BJ (cell line): Measurements from ENCODE around the gene CTCF. TPM values are rescaled to one million over a fixed set of nuclear protein-coding genes. Genes with fewer than 3 reads are reported as not detected.

ENCODE experiments used
- CTCF ChIA-PET: fragments of 350-600 bp; formaldehyde crosslinking; extraction: SDS; loops from one replicate; lab custom pipeline; 2021; ENCODE audit warnings: antibody characterized with exemption, inconsistent platforms; lab: Yijun Ruan, JAX
- POLR2A ChIA-PET: fragments of 300-600 bp; sonication (Branson Sonifier 250); formaldehyde crosslinking; extraction: SDS; loops from one replicate; lab custom pipeline; 2021; ENCODE audit warnings: antibody characterized with exemption; lab: Charles Lee
- DNase-seq: peaks from one replicate; pipeline ENCODE4 v3.0.0-alpha.2; 2011; ENCODE audit warnings: low read depth
- H3K27me3 ChIP-seq: 2 replicates; pipeline ENCODE4 v1.6.0; 2011; ENCODE audit warnings: low read length; ENCODE audit not compliant: control insufficient read depth, insufficient read depth
- H3K36me3 ChIP-seq: 2 replicates; pipeline ENCODE4 v1.5.1; 2011; ENCODE audit warnings: low read length; ENCODE audit not compliant: control insufficient read depth, insufficient read depth
- H3K4me3 ChIP-seq: 2 replicates; pipeline ENCODE4 v1.5.1; 2011; ENCODE audit warnings: low read depth, mild to moderate bottlenecking, control low read depth, low read length
- CTCF ChIP-seq: IDR thresholded peaks from 2 replicates; pipeline ENCODE4 v1.5.1; 2011; ENCODE audit warnings: low read depth, mild to moderate bottlenecking, control low read depth, inconsistent platforms, low read length, moderate library complexity; ENCODE audit not compliant: insufficient read depth
- polyA plus RNA-seq: library from polyadenylated mRNA; depleted of rRNA; stranded (reverse); fragments of >200 nt; gene quantifications from 2 replicates; pipeline ENCODE4 v1.2.3, GENCODE V29; 2011

The CTCF gene
- polyA plus RNA-seq, 1 experiment: 20.9 TPM

- H3K27me3 ChIP-seq: no peaks in the 10 kb centered on the region
- no peak for DNase-seq
- peaks cover 60% of the 10 kb centered on the region for H3K36me3 ChIP-seq
- TF ChIP-seq CTCF: no peak
- H3K4me3 ChIP-seq: no peak overlapping the region
- ChIA-PET CTCF (interaction anchor here (1.3 to 5.8 kb wide), 4 partner anchors 14 to 101 kb away, joined by 5 to 90 read pairs (median 6); partner anchors contain the start of gene CARMIL2), POLR2A (no interaction called here)
Measured at GRCh38 chr16:67543036-67543435, 19.3 kb upstream of the CTCF start.

DNA sequence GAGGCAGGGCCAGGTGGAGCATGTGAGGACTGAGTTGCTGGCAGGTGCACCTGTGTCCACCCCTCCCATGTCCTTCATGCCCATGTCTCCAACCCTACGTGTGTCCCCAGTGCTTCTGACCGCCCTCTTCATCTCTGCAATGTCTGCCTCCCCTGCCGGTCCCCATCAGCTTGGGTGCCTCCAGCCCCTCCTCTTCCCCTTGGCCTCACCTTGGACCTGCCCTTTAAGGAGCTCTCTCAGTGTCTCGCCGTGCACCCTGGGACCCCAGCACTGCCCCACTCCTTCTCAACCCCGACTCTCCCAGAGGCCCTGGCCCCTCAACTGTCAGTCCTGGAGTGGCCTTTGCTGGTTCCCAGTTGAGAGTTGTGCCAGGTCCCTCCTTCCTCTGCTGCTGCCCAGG, 18.7 kb upstream of the CTCF start:
- ChIA-PET CTCF (interaction anchor here (1.1 to 5.8 kb wide), 7 partner anchors 11 to 110 kb away, joined by 4 to 90 read pairs (median 6); partner anchors contain the start of genes CARMIL2 and CTCF), POLR2A (no interaction called here)
- no peak for DNase-seq
- no peak overlapping the region for H3K4me3 ChIP-seq
- no peak for TF ChIP-seq CTCF
- peaks cover 60% of the 10 kb centered on the region for H3K36me3 ChIP-seq
- no peaks in the 10 kb centered on the region for H3K27me3 ChIP-seq

- Histone ChIP-seq H3K36me3 (peaks cover 59% of the 10 kb centered on the region), H3K27me3 (no peaks in the 10 kb centered on the region), H3K4me3 (no peak overlapping the region)
- ChIA-PET POLR2A (no interaction called here), CTCF (interaction anchor here (1.1 to 5.8 kb wide), 9 partner anchors 10 to 109 kb away, joined by 4 to 90 read pairs (median 6); partner anchors contain the start of genes ATP6V0D1, CARMIL2 and CTCF)
- DNase-seq: no peak
- peak; percentile 18; the same call in 1 of the 2 replicates for TF ChIP-seq CTCF
Measured at GRCh38 chr16:67544329-67544841, 17.9 kb upstream of the CTCF start.

- TF ChIP-seq CTCF: no peak
- Histone ChIP-seq H3K4me3 (no peak overlapping the region), H3K27me3 (no peaks in the 10 kb centered on the region), H3K36me3 (peaks cover 52% of the 10 kb centered on the region)
- POLR2A ChIA-PET: no interaction called here
- CTCF ChIA-PET: interaction anchor here (1.0 to 5.8 kb wide), 10 partner anchors 10 to 123 kb away, joined by 3 to 90 read pairs (median 6); partner anchors contain the start of genes ATP6V0D1, CARMIL2 and CTCF
- DNase-seq: no peak
Measured at GRCh38 chr16:67544844-67545664, 17.3 kb upstream of the CTCF start.

- no peak for TF ChIP-seq CTCF
- Histone ChIP-seq H3K4me3 (no peak overlapping the region), H3K27me3 (no peaks in the 10 kb centered on the region), H3K36me3 (peaks cover 47% of the 10 kb centered on the region)
- CTCF ChIA-PET: interaction anchor here (0.6 to 5.8 kb wide), 6 partner anchors 9 to 123 kb away, joined by 3 to 90 read pairs (median 4); partner anchors contain the start of genes ATP6V0D1 and CARMIL2
- DNase-seq: no peak
- POLR2A ChIA-PET: no interaction called here
Measured at GRCh38 chr16:67545665-67546024, 16.7 kb upstream of the CTCF start.
